ENCODE data around the gene GEN1.
A peak's percentile ranks its signal among the peaks of the same experiment; 100 is the strongest.

Gene GEN1

DNA sequence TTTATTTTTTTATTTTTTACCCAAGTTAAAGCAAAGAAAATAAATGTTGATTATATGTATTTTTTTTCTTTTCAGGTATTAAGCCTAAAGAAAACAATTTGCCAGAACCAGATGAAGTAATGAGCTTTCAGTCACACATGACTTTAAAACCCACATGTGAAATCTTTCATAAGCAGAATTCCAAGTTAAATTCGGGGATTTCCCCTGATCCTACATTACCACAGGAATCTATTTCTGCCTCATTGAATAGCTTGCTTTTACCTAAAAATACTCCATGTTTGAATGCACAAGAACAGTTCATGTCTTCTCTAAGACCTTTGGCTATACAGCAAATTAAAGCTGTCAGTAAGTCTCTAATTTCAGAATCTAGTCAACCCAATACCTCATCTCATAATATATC is 26.6 kb downstream of the GEN1 start:
- no peak overlapping the region for H3K4me3 ChIP-seq (ENCODE audit: control insufficient read depth, low read depth, low read length)
- DNase-seq (ENCODE audit: low read depth), result no peak
- TF ChIP-seq, protein P1, sequence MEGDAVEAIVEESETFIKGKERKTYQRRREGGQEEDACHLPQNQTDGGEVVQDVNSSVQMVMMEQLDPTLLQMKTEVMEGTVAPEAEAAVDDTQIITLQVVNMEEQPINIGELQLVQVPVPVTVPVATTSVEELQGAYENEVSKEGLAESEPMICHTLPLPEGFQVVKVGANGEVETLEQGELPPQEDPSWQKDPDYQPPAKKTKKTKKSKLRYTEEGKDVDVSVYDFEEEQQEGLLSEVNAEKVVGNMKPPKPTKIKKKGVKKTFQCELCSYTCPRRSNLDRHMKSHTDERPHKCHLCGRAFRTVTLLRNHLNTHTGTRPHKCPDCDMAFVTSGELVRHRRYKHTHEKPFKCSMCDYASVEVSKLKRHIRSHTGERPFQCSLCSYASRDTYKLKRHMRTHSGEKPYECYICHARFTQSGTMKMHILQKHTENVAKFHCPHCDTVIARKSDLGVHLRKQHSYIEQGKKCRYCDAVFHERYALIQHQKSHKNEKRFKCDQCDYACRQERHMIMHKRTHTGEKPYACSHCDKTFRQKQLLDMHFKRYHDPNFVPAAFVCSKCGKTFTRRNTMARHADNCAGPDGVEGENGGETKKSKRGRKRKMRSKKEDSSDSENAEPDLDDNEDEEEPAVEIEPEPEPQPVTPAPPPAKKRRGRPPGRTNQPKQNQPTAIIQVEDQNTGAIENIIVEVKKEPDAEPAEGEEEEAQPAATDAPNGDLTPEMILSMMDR (conservative IDR thresholded peaks at IDR 0.05; ENCODE audit: control insufficient read depth, insufficient read depth, low read depth, low read length), result no peak

DNA sequence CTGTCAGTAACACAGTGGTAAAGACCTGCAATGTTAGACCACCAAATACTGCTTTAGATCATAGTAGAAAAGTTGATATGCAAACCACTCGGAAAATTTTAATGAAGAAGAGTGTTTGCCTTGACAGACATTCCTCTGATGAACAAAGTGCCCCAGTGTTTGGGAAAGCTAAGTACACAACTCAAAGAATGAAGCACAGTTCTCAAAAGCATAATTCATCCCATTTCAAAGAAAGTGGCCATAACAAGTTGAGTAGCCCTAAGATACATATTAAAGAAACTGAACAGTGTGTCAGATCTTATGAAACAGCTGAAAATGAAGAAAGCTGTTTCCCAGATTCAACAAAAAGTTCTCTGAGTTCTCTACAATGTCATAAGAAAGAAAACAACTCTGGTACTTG is 27.5 kb downstream of the GEN1 start:
- TF ChIP-seq, protein P1 (conservative IDR thresholded peaks at IDR 0.05; ENCODE audit: control insufficient read depth, insufficient read depth, low read depth, low read length), result no peak
- no peak overlapping the region for H3K4me3 ChIP-seq (ENCODE audit: control insufficient read depth, low read depth, low read length)
- DNase-seq (ENCODE audit: low read depth), result no peak

DNA sequence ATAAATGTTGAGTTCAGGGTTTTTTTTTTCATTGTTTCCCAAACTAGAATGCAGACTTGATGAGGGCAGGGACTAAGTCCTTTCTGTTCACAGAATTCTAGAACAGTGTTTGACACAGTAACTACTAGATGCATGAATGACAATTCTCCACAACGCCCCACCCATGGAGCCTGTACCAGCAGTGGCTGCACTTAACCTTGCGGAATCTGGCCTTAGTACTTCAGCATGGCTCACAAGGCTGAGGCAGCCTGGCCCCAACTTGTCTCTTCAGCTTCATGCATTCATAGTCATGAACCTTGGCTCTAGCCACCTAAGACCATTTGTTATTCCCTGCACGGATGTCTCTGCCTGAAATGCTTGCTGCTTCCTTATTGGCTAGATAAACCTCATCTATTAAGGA is 32.8 kb downstream of the GEN1 start:
- no peak for DNase-seq (ENCODE audit: low read depth)
- TF ChIP-seq, protein P1 (conservative IDR thresholded peaks at IDR 0.05; ENCODE audit: control insufficient read depth, insufficient read depth, low read depth, low read length), result no peak
- H3K4me3 ChIP-seq (ENCODE audit: control insufficient read depth, low read depth, low read length), result no peak overlapping the region

DNA sequence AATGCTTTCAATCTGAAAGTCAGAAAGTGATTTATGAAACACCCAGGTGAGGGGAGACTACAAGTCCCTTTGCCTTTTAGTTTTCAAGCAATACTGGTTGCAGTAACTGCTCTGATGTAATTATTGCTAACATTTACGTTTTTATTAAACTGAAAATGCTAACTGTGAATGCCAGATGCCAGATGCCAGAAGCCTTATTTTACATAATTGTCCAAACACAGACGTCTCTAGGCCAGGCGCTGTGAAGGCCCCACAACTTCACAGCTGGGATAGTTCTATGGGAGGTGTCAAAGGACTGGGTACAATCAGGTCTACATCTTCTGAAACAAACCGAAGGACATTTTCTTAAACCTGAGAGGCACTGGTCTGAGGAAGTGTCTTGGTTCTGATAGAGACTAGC is 34.8 kb downstream of the GEN1 start:
- no peak overlapping the region for H3K4me3 ChIP-seq (ENCODE audit: control insufficient read depth, low read depth, low read length)
- DNase-seq (ENCODE audit: low read depth), result no peak
- TF ChIP-seq, protein P1 (conservative IDR thresholded peaks at IDR 0.05; ENCODE audit: control insufficient read depth, insufficient read depth, low read depth, low read length), result no peak

DNA sequence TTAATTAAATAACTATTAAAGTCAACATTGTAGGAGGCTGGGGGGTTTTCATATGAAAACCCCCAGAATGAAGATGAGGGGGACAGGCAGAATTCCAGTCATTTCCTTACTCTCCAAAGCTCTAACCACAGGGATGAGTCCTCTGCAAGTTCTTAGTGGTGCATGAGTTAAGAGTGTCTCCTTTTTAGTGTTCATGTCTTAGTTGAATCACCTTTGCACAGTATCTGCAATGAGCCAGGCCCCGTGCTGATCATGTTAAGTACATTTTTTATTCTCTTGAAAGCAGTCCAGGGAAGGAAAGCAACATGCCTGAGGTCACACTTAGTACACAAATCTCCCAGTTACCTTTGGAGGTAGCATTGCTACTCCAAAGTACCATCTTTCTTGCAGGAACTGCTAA is 36.6 kb downstream of the GEN1 start:
- no peak overlapping the region for H3K4me3 ChIP-seq (ENCODE audit: control insufficient read depth, low read depth, low read length)
- no peak for DNase-seq (ENCODE audit: low read depth)
- TF ChIP-seq, protein P1 (conservative IDR thresholded peaks at IDR 0.05; ENCODE audit: control insufficient read depth, insufficient read depth, low read depth, low read length), result no peak

DNA sequence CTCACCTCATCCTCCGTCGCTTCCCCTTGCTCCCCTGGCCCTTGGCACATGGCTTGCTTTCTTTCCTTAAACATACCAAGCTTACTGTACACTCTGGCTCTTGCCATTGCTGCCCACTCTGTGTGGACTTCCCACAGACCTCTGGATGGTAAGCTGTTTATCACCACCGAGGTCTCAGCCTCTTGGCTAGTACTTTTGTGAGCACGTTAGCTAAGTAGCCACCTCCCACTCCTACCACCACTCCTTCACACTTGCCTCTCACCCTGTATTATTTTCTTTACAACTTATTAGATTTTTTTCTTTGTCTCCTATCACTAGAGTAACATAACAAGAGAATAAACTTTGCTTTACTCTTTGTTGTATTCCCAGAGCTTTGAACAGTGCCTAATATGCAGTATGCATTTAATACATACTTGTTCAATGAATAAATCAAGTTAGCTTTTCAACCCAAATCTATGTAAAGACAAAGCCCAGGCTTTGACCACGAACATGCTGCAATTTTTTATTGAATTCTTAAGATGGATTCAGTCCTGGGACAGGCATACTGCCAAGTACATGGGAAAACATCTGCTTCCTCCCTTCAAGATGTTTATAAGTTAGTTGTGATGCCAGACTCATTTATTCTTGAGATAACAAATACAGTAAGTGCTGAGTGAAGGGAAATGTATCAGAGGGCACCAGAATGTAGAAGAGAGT is 37.3 kb downstream of the GEN1 start:
- H3K4me3 ChIP-seq (ENCODE audit: control insufficient read depth, low read depth, low read length), result no peak overlapping the region
- peak; percentile 83 for DNase-seq (ENCODE audit: low read depth)
- TF ChIP-seq, protein P1 (conservative IDR thresholded peaks at IDR 0.05; ENCODE audit: control insufficient read depth, insufficient read depth, low read depth, low read length), result no peak

DNA sequence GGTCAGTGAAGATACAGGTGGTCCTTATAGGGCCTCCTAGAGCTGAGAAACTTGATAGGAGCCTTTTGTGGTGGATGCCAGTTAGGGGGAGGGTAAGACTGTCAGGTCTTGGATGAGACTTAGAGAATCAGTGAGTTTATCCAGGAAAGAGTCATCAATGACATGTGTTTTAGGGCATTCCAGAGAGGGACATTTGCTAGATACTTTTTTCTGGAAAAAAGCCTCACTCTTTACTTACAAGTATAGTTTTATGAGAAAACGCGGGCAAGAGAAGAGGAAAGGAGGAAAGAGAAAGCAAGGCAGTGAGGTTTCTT is 37.8 kb downstream of the GEN1 start:
- no peak for DNase-seq (ENCODE audit: low read depth)
- TF ChIP-seq, protein P1 (conservative IDR thresholded peaks at IDR 0.05; ENCODE audit: control insufficient read depth, insufficient read depth, low read depth, low read length), result no peak
- no peak overlapping the region for H3K4me3 ChIP-seq (ENCODE audit: control insufficient read depth, low read depth, low read length)

Data from fibroblast of mammary gland (primary cell).